SK-N-SH (cell line): ENCODE data around the gene SHISAL1. TPM values are rescaled to one million over a fixed set of nuclear protein-coding genes. Genes with fewer than 3 reads are reported as not detected.

ENCODE experiments used
- CTCF ChIA-PET: fragments of 300-600, 350-600 bp; formaldehyde crosslinking; extraction: SDS; loops from one replicate; lab custom pipeline; 2021; lab: Yijun Ruan, JAX
- POLR2A ChIA-PET: fragments of 350-600 bp; sonication (Branson Sonifier 250); formaldehyde crosslinking; extraction: SDS; loops from one replicate; lab custom pipeline; 2020; ENCODE audit warnings: antibody characterized with exemption, inconsistent platforms; lab: Yijun Ruan, JAX
- DNase-seq: peaks from one replicate; pipeline ENCODE4 v3.0.0; 2012
- H2AFZ ChIP-seq: fragments of 200-600 bp; sonication (generic); 2 replicates; pipeline ENCODE4 v1.8.1; 2016; ENCODE audit warnings: antibody characterized with exemption, mild to moderate bottlenecking, low read depth
- H3F3A ChIP-seq: fragments of 200-600 bp; sonication (generic); replicated peaks from 2 replicates; pipeline ENCODE3; 2016; ENCODE audit warnings: antibody characterized with exemption, mild to moderate bottlenecking; ENCODE audit not compliant: insufficient read depth
- H3K27ac ChIP-seq, 2 experiments: fragments of 200-500 bp in 1 of 2; fragments of 200-600 bp in 1 of 2; sonication (Bioruptor generic) in 1 of 2; sonication (generic), shearing (Covaris generic) in 1 of 2; 2 replicates each; pipeline versions ENCODE4 v1.5.1 to v1.6.1; 2014 to 2016; ENCODE audit warnings: low read depth in 2 of 2, inconsistent platforms in 1 of 2, low read length in 1 of 2, mild to moderate bottlenecking in 1 of 2, mixed read lengths in 1 of 2
- H3K27me3 ChIP-seq: fragments of 200-600 bp; sonication (generic), shearing (Covaris generic); 2 replicates; pipeline ENCODE4 v1.6.1; 2016; ENCODE audit warnings: mixed run types; ENCODE audit not compliant: insufficient read depth
- H3K36me3 ChIP-seq, 2 experiments: fragments of 200-500 bp in 1 of 2; fragments of 200-600 bp in 1 of 2; sonication (Bioruptor generic) in 1 of 2; sonication (generic) in 1 of 2; replicated peaks in 1 of 2; 2 replicates each; pipeline versions ENCODE3 to v1.5.1; 2014 to 2016; ENCODE audit warnings: low read length in 1 of 2, mild to moderate bottlenecking in 1 of 2; ENCODE audit not compliant: insufficient read depth in 2 of 2, control insufficient read depth in 1 of 2
- H3K4me1 ChIP-seq, 2 experiments: fragments of 200-500 bp in 1 of 2; fragments of 200-600 bp in 1 of 2; sonication (Bioruptor generic) in 1 of 2; sonication (generic), shearing (Covaris generic) in 1 of 2; 2 replicates each; pipeline versions ENCODE4 v1.5.1 to v1.6.1; 2014 to 2016; ENCODE audit warnings: low read depth in 1 of 2, low read length in 1 of 2, mixed run types in 1 of 2; ENCODE audit not compliant: insufficient read depth in 2 of 2, control insufficient read depth in 1 of 2
- H3K4me2 ChIP-seq: fragments of 200-600 bp; sonication (generic), shearing (Covaris generic); 2 replicates; pipeline ENCODE4 v1.6.1; 2017; ENCODE audit warnings: mixed run types
- H3K4me3 ChIP-seq, 2 experiments: fragments of 200-500 bp in 1 of 2; fragments of 200-600 bp in 1 of 2; sonication (Bioruptor generic) in 1 of 2; sonication (generic), shearing (Covaris generic) in 1 of 2; 2 replicates each; pipeline versions ENCODE4 v1.5.1 to v1.8.1; 2014 to 2016; ENCODE audit warnings: low read depth in 2 of 2, inconsistent platforms in 1 of 2, low read length in 1 of 2, mild to moderate bottlenecking in 1 of 2, mixed read lengths in 1 of 2, moderate library complexity in 1 of 2
- H3K79me2 ChIP-seq: fragments of 200-600 bp; sonication (generic); 2 replicates; pipeline ENCODE4 v1.8.1; 2017; ENCODE audit warnings: mild to moderate bottlenecking; ENCODE audit not compliant: insufficient read depth
- H3K9ac ChIP-seq: fragments of 200-600 bp; sonication (generic); 2 replicates; pipeline ENCODE4 v1.6.1; 2017; ENCODE audit warnings: mixed run types
- H3K9me2 ChIP-seq: fragments of 200-600 bp; sonication (generic); 2 replicates; pipeline ENCODE4 v1.6.1; 2017; ENCODE audit warnings: mixed run types
- H3K9me3 ChIP-seq: fragments of 200-600 bp; sonication (generic); 2 replicates; pipeline ENCODE4 v1.6.1; 2017; ENCODE audit warnings: mixed run types, mild to moderate bottlenecking, moderate library complexity
- H4K20me1 ChIP-seq: fragments of 200-600 bp; sonication (generic); 2 replicates; pipeline ENCODE4 v1.6.1; 2017; ENCODE audit warnings: mild to moderate bottlenecking, mixed run types; ENCODE audit not compliant: insufficient read depth
- EP300 ChIP-seq, 2 experiments: IDR thresholded peaks; 2 replicates each; pipeline versions ENCODE4 v1.4.0 to v1.6.1; 2012; ENCODE audit warnings: borderline replicate concordance in 1 of 2, low read depth in 1 of 2, low read length in 1 of 2
- FOXJ3 ChIP-seq: sonication (generic); formaldehyde crosslinking; IDR thresholded peaks from 2 replicates; pipeline ENCODE4 v1.5.1; 2020; ENCODE audit warnings: mild to moderate bottlenecking, missing genetic modification reagents
- FOXM1 ChIP-seq: IDR thresholded peaks from 2 replicates; pipeline ENCODE4 v1.4.0; 2012; ENCODE audit warnings: low read depth, mild to moderate bottlenecking
- GABPA ChIP-seq: IDR thresholded peaks from 2 replicates; pipeline ENCODE4 v1.4.0; 2012; ENCODE audit warnings: low read depth, mild to moderate bottlenecking
- GATA2 ChIP-seq: sonication (generic); formaldehyde crosslinking; IDR thresholded peaks from 2 replicates; pipeline ENCODE4 v1.5.0; 2020; ENCODE audit warnings: mild to moderate bottlenecking, missing genetic modification reagents
- JUND ChIP-seq: IDR thresholded peaks from 2 replicates; pipeline ENCODE4 v1.4.0; 2012
- MXI1 ChIP-seq: IDR thresholded peaks from 2 replicates; pipeline ENCODE4 v1.6.1; 2012; ENCODE audit warnings: mild to moderate bottlenecking, low read depth, low read length, improper control_type of control experiment
- NRF1 ChIP-seq: IDR thresholded peaks from 2 replicates; pipeline ENCODE4 v1.6.1; 2012; ENCODE audit warnings: low read depth, mild to moderate bottlenecking, low read length
- SIN3A ChIP-seq: IDR thresholded peaks from 2 replicates; pipeline ENCODE4 v1.6.1; 2012; ENCODE audit warnings: low read depth, mild to moderate bottlenecking, low read length, moderate library complexity, borderline replicate concordance
- TAF1 ChIP-seq: IDR thresholded peaks from 2 replicates; pipeline ENCODE4 v1.6.1; 2012; ENCODE audit warnings: low read depth, mild to moderate bottlenecking, low read length, moderate library complexity, borderline replicate concordance
- TCF12 ChIP-seq: IDR thresholded peaks from 2 replicates; pipeline ENCODE4 v1.4.0; 2012
- YY1 ChIP-seq: IDR thresholded peaks from 2 replicates; pipeline ENCODE4 v1.4.0; 2012; ENCODE audit warnings: low read depth, mild to moderate bottlenecking
- WGBS: methylation state at CpG from one replicate; pipeline ENCODE4 v1.1.6; 2017; ENCODE audit warnings: low lambda C conversion rate; 5-methylcytosine and 5-hydroxymethylcytosine counted together
- polyA plus RNA-seq, 3 experiments: library from polyadenylated mRNA; depleted of rRNA; stranded (reverse); fragments of >200 nt; gene quantifications; 2 replicates each; pipeline ENCODE4 v1.2.3, GENCODE V29; 2012
- TF ChIP-seq, protein P1 (sequence below): fragments of 150-350 bp; IDR thresholded peaks from 2 replicates; pipeline ENCODE4 v1.6.1; 2016; ENCODE audit warnings: mild to moderate bottlenecking, low read depth, low read length
- TF ChIP-seq, protein P2 (sequence below): IDR thresholded peaks from 2 replicates; pipeline ENCODE4; 2012
- TF ChIP-seq, protein P3 (sequence below): IDR thresholded peaks from 2 replicates; pipeline ENCODE4 v1.4.0; 2012; ENCODE audit warnings: low read depth, borderline replicate concordance

Gene SHISAL1
- polyA plus RNA-seq, 1 of the 3 experiments (the other 2 are of a cell fraction), result 0.10 TPM

GRCh38 chr22:44276706-44277356, 35.9 kb downstream of the SHISAL1 start (continued):
- TF ChIP-seq, protein P1, sequence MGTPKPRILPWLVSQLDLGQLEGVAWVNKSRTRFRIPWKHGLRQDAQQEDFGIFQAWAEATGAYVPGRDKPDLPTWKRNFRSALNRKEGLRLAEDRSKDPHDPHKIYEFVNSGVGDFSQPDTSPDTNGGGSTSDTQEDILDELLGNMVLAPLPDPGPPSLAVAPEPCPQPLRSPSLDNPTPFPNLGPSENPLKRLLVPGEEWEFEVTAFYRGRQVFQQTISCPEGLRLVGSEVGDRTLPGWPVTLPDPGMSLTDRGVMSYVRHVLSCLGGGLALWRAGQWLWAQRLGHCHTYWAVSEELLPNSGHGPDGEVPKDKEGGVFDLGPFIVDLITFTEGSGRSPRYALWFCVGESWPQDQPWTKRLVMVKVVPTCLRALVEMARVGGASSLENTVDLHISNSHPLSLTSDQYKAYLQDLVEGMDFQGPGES, result no peak
- TF ChIP-seq SIN3A, result no peak
- no peak for TF ChIP-seq JUND
- TF ChIP-seq YY1, result no peak
- no peak for TF ChIP-seq GATA2 (CRISPR knock-in tag)
- no peak for TF ChIP-seq FOXJ3
- TF ChIP-seq FOXM1, result no peak
- TF ChIP-seq EP300 (IDR thresholded peaks at IDR 0.05; ENCODE audit: borderline replicate concordance in 1 of 2, low read depth in 1 of 2, low read length in 1 of 2), result no peak

GRCh38 chr22:44276041-44276440, 36.7 kb downstream of the SHISAL1 start:
- CTCF ChIA-PET, result no interaction called here
- Histone ChIP-seq H4K20me1 (no peaks in the 10 kb centered on the region), H3K4me3 (no peak overlapping the region), H3K9me2 (no peaks in the 10 kb centered on the region), H3K9ac (no peak overlapping the region), H2AFZ (no peak overlapping the region), H3K27ac (no peak overlapping the region), H3K4me1 (peaks cover 0 to 3% of the 10 kb centered on the region in 2 experiments; a peak in 1 of 4 replicates)
- DNase-seq, result no peak
- POLR2A ChIA-PET, result no interaction called here
- WGBS, result 56% methylated on average over 10 of the region's 10 CpGs
- no peak for TF ChIP-seq MXI1
- no peak for TF ChIP-seq TCF12
- TF ChIP-seq, protein P2, sequence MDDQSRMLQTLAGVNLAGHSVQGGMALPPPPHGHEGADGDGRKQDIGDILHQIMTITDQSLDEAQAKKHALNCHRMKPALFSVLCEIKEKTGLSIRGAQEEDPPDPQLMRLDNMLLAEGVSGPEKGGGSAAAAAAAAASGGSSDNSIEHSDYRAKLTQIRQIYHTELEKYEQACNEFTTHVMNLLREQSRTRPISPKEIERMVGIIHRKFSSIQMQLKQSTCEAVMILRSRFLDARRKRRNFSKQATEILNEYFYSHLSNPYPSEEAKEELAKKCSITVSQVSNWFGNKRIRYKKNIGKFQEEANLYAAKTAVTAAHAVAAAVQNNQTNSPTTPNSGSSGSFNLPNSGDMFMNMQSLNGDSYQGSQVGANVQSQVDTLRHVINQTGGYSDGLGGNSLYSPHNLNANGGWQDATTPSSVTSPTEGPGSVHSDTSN, result no peak
- TF ChIP-seq, protein P1, result no peak
- no peak for TF ChIP-seq NRF1
- no peak for TF ChIP-seq GABPA
- TF ChIP-seq, protein P3, sequence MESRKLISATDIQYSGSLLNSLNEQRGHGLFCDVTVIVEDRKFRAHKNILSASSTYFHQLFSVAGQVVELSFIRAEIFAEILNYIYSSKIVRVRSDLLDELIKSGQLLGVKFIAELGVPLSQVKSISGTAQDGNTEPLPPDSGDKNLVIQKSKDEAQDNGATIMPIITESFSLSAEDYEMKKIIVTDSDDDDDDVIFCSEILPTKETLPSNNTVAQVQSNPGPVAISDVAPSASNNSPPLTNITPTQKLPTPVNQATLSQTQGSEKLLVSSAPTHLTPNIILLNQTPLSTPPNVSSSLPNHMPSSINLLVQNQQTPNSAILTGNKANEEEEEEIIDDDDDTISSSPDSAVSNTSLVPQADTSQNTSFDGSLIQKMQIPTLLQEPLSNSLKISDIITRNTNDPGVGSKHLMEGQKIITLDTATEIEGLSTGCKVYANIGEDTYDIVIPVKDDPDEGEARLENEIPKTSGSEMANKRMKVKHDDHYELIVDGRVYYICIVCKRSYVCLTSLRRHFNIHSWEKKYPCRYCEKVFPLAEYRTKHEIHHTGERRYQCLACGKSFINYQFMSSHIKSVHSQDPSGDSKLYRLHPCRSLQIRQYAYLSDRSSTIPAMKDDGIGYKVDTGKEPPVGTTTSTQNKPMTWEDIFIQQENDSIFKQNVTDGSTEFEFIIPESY, result no peak
- no peak for TF ChIP-seq TAF1
- TF ChIP-seq, all 33 proteins: peak for 0
- Histone ChIP-seq H3K9me3 (no peaks in the 10 kb centered on the region), H3K36me3 (no peaks in the 10 kb centered on the region), H3K27me3 (no peaks in the 10 kb centered on the region), H3K4me2 (no peak overlapping the region), H3F3A (no peaks in the 10 kb centered on the region), H3K79me2 (no peaks in the 10 kb centered on the region)
